Endothelial cell of umbilical vein (primary cell): ENCODE measurements around the gene SMIM20. TPM values are rescaled to one million over a fixed set of nuclear protein-coding genes. Genes with fewer than 3 reads are reported as not detected.
"Not testable (repeated sequence)": the region's sequence is repeated elsewhere in the genome, so short reads cannot be mapped to it uniquely, and the experiment has no call there.

Source experiments
- BruUV-seq: library from RNA; stranded (reverse); fragments of 400-500 nt; replicated peaks from 2 replicates; lab custom pipeline; 2021; lab: Mats Ljungman, UMichigan
- CTCF ChIA-PET: fragments of 300-600, 350-600 bp; sonication (Branson Sonifier 250); formaldehyde crosslinking; loops from one replicate; lab custom pipeline; 2021; ENCODE audit warnings: antibody characterized with exemption, inconsistent platforms; lab: Charles Lee
- POLR2A ChIA-PET: fragments of 300-600, 350-600 bp; sonication (Branson Sonifier 250); formaldehyde crosslinking; loops from one replicate; lab custom pipeline; 2021; ENCODE audit warnings: antibody characterized with exemption, inconsistent platforms; lab: Charles Lee
- DNase-seq: peaks from one replicate; pipeline ENCODE4 v3.0.0-alpha.2; 2011; ENCODE audit warnings: low read depth, low spot score
- FAIRE-seq: peaks from 2 replicates; lab custom pipeline; 2011; peaks lifted over from hg19 to GRCh38; lab: Jason Lieb, UNC
- H2AFZ ChIP-seq: 2 replicates; pipeline ENCODE4 v1.6.0; 2012; ENCODE audit warnings: low read depth, low read length, control low read depth, inconsistent platforms
- H3K27ac ChIP-seq: 2 replicates; pipeline ENCODE4 v1.5.1; 2011; ENCODE audit warnings: low read depth, mild to moderate bottlenecking, control low read depth, low read length, moderate library complexity; ENCODE audit not compliant: insufficient read depth
- H3K27me3 ChIP-seq, 2 experiments: 2 replicates each; pipeline versions ENCODE4 v1.6.0 to v1.6.1; 2011; ENCODE audit warnings: low read length in 2 of 2, mixed read lengths in 1 of 2; ENCODE audit not compliant: control insufficient read depth in 2 of 2, insufficient read depth in 2 of 2
- H3K36me3 ChIP-seq, 2 experiments: 2 replicates in 1 of 2; 3 replicates in 1 of 2; pipeline ENCODE4 v1.5.1; 2011; ENCODE audit warnings: low read length in 2 of 2, mild to moderate bottlenecking in 1 of 2, moderate library complexity in 1 of 2; ENCODE audit not compliant: control insufficient read depth in 2 of 2, insufficient read depth in 2 of 2; ENCODE audit errors: extremely low read depth in 1 of 2
- H3K4me1 ChIP-seq: 3 replicates; pipeline ENCODE4 v1.5.1; 2011; ENCODE audit warnings: mild to moderate bottlenecking, low read length; ENCODE audit not compliant: control insufficient read depth, insufficient read depth; ENCODE audit errors: extremely low read depth
- H3K4me2 ChIP-seq: 2 replicates; pipeline ENCODE4 v1.6.1; 2011; ENCODE audit warnings: low read length, control low read depth, mixed read lengths; ENCODE audit not compliant: insufficient read depth
- H3K4me3 ChIP-seq, 3 experiments: fragments of 200-600 bp in 1 of 3; sonication (generic), shearing (Covaris generic) in 1 of 3; replicated peaks in 1 of 3; 2 replicates each; pipeline ENCODE4 v1.5.1; 2011 to 2016; ENCODE audit warnings: control low read depth in 3 of 3, low read length in 3 of 3, mild to moderate bottlenecking in 2 of 3, inconsistent platforms in 1 of 3, low read depth in 1 of 3, moderate library complexity in 1 of 3; ENCODE audit not compliant: insufficient read depth in 1 of 3
- H3K79me2 ChIP-seq: 2 replicates; pipeline ENCODE4 v1.6.0; 2012; ENCODE audit warnings: low read length, inconsistent platforms; ENCODE audit not compliant: control insufficient read depth, insufficient read depth
- H3K9ac ChIP-seq: replicated peaks from 2 replicates; pipeline ENCODE3; 2011; ENCODE audit warnings: low read length, control low read depth; ENCODE audit not compliant: insufficient read depth; ENCODE audit errors: extremely low read depth
- H3K9me1 ChIP-seq: replicated peaks from 3 replicates; pipeline ENCODE4 v1.6.0; 2011; ENCODE audit warnings: mild to moderate bottlenecking, low read length; ENCODE audit not compliant: control insufficient read depth, insufficient read depth; ENCODE audit errors: extremely low read depth
- H3K9me3 ChIP-seq: replicated peaks from 2 replicates; pipeline ENCODE4 v1.5.1; 2012; ENCODE audit warnings: low read length, inconsistent platforms; ENCODE audit not compliant: control insufficient read depth, insufficient read depth
- H4K20me1 ChIP-seq: replicated peaks from 2 replicates; pipeline ENCODE3; 2011; ENCODE audit warnings: mild to moderate bottlenecking, low read length; ENCODE audit not compliant: control insufficient read depth, insufficient read depth; ENCODE audit errors: extremely low read depth
- EZH2 ChIP-seq: IDR thresholded peaks from 2 replicates; pipeline ENCODE4 v1.6.1; 2012; ENCODE audit warnings: borderline replicate concordance, low read depth, mild to moderate bottlenecking, moderate library complexity, low read length, inconsistent platforms; ENCODE audit not compliant: severe bottlenecking
- FOS ChIP-seq: IDR thresholded peaks from 2 replicates; pipeline ENCODE4 v1.6.1; 2011; ENCODE audit warnings: mild to moderate bottlenecking, low read length, moderate library complexity, borderline replicate concordance; ENCODE audit not compliant: insufficient read depth
- GATA2 ChIP-seq: IDR thresholded peaks from 2 replicates; pipeline ENCODE4 v1.7.0; 2011; ENCODE audit warnings: low read depth, mild to moderate bottlenecking, moderate library complexity, mixed read lengths, low read length; ENCODE audit not compliant: insufficient read length, insufficient read depth
- JUN ChIP-seq: IDR thresholded peaks from 2 replicates; pipeline ENCODE4 v1.6.1; 2011; ENCODE audit warnings: borderline replicate concordance, low read depth; ENCODE audit not compliant: insufficient read length, insufficient read depth
- MAX ChIP-seq: IDR thresholded peaks from 2 replicates; pipeline ENCODE4 v1.6.1; 2011; ENCODE audit not compliant: insufficient read depth, insufficient read length
- MYC ChIP-seq: IDR thresholded peaks from one replicate; pipeline ENCODE4 v1.6.1; 2011; ENCODE audit warnings: mild to moderate bottlenecking, low read depth, low read length
- POLR2A ChIP-seq: IDR thresholded peaks from 2 replicates; pipeline ENCODE4 v1.6.1; 2012; ENCODE audit warnings: low read depth, mild to moderate bottlenecking, control low read depth, low read length
- POLR2AphosphoS5 ChIP-seq: IDR thresholded peaks from 2 replicates; pipeline ENCODE4 v1.6.1; 2012; ENCODE audit warnings: low read depth, mild to moderate bottlenecking, control low read depth, low read length, moderate library complexity; ENCODE audit not compliant: insufficient read depth
- dilution Hi-C: fragments of 300-500 bp; cut with MboI; formaldehyde crosslinking; loops from one replicate; pipeline ENCODE4 v1.15.0; 2019; ENCODE audit warnings: low sequenced_read_pairs; ENCODE audit not compliant: extremely low pct_ligation_motif_present
- intact Hi-C: fragments of 100-400 bp; cut with micrococcal nuclease; formaldehyde crosslinking; loops from one replicate; pipeline ENCODE4 v1.10.0; 2022
- polyA plus RNA-seq, 4 experiments: library from polyadenylated mRNA; depleted of rRNA in 3 of 4; stranded (reverse) in 3 of 4; unstranded in 1 of 4; fragments of >200 nt; gene quantifications; 2 replicates each; pipeline versions ENCODE4 v1.2.1 to v1.2.3, GENCODE V29; 2011 to 2012; ENCODE audit warnings: missing spikeins in 1 of 4
- total RNA-seq: library from RNA; stranded (reverse); gene quantifications from 2 replicates; pipeline ENCODE4 v1.2.3, GENCODE V29; 2021
- TF ChIP-seq, protein P1 (sequence below), 2 donors: IDR thresholded peaks; 1 replicate in 1 of 2; 2 replicates in 1 of 2; pipeline ENCODE4 v1.5.1; 2011; ENCODE audit warnings: low read length in 2 of 2, mild to moderate bottlenecking in 2 of 2, moderate library complexity in 2 of 2, control low read depth in 1 of 2, inconsistent platforms in 1 of 2, low read depth in 1 of 2; ENCODE audit not compliant: insufficient read depth in 1 of 2; ENCODE audit errors: extremely low read depth in 1 of 2

The SMIM20 gene
- total and polyA plus RNA-seq, 2 donors (not counting 3 experiments of a cell fraction or from before 2014, with no cell fraction given) = 10.2 to 19.2 TPM

DNA sequence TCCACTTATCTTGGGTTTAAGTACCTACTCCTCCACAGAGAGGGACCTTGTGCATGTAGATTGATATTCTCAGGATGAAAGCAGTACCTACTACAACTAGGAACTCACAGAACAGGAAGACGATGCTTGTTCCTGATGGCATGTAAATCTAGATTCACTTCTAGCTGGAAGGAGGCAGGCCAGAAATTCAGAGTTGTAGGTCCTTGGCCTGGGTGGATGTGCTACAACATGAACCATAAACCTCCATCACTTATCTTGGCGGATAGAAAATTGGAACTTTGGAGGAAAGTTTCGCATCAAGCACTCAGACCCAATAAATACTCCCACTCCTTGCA is 9.3 kb upstream of the SMIM20 start:
- FAIRE-seq = no peak
- H4K20me1 ChIP-seq = no peaks in the 10 kb centered on the region
- H3K9me3 ChIP-seq = no peaks in the 10 kb centered on the region
- no TSS peak for BruUV-seq
- H3K36me3 ChIP-seq = no peaks in the 10 kb centered on the region
- H3K27ac ChIP-seq = no peak overlapping the region
- intact Hi-C loops = no loop called here
- H3K4me2 ChIP-seq = no peak overlapping the region
- no peak overlapping the region for H3K4me3 ChIP-seq
- dilution Hi-C loops = no loop called here
- POLR2A ChIA-PET = no interaction called here
- H3K27me3 ChIP-seq = no peaks in the 10 kb centered on the region
- DNase-seq = no peak
- no peak overlapping the region for H3K9ac ChIP-seq
- H3K79me2 ChIP-seq = no peaks in the 10 kb centered on the region
- no peak overlapping the region for H2AFZ ChIP-seq
- H3K4me1 ChIP-seq = peaks cover 6% of the 10 kb centered on the region
- no peak for TF ChIP-seq EZH2
- TF ChIP-seq MYC = no peak
- no peak for TF ChIP-seq POLR2A
- TF ChIP-seq GATA2 = no peak
- TF ChIP-seq MAX = no peak
- CTCF ChIA-PET = no interaction called here
- H3K9me1 ChIP-seq = no peaks in the 10 kb centered on the region

- ChIA-PET CTCF (no interaction called here), POLR2A (no interaction called here)
- Histone ChIP-seq H3K9me3 (no peaks in the 10 kb centered on the region), H4K20me1 (no peaks in the 10 kb centered on the region), H3K27ac (no peak overlapping the region), H3K27me3 (no peaks in the 10 kb centered on the region), H3K36me3 (no peaks in the 10 kb centered on the region), H3K4me3 (no peak overlapping the region), H3K9me1 (no peaks in the 10 kb centered on the region), H3K4me2 (no peak overlapping the region), H3K9ac (no peak overlapping the region), H3K79me2 (no peaks in the 10 kb centered on the region), H2AFZ (no peak overlapping the region), H3K4me1 (peaks cover 6% of the 10 kb centered on the region)
- FAIRE-seq (no peak), DNase-seq (no peak)
- no TSS peak for BruUV-seq
- intact Hi-C loops = no loop called here
- dilution Hi-C loops = no loop called here
- TF ChIP-seq, protein P1, sequence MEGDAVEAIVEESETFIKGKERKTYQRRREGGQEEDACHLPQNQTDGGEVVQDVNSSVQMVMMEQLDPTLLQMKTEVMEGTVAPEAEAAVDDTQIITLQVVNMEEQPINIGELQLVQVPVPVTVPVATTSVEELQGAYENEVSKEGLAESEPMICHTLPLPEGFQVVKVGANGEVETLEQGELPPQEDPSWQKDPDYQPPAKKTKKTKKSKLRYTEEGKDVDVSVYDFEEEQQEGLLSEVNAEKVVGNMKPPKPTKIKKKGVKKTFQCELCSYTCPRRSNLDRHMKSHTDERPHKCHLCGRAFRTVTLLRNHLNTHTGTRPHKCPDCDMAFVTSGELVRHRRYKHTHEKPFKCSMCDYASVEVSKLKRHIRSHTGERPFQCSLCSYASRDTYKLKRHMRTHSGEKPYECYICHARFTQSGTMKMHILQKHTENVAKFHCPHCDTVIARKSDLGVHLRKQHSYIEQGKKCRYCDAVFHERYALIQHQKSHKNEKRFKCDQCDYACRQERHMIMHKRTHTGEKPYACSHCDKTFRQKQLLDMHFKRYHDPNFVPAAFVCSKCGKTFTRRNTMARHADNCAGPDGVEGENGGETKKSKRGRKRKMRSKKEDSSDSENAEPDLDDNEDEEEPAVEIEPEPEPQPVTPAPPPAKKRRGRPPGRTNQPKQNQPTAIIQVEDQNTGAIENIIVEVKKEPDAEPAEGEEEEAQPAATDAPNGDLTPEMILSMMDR (IDR thresholded peaks at IDR 0.05; ENCODE audit: extremely low read depth in 1 of 2, insufficient read depth in 1 of 2, low read depth in 1 of 2, low read length in 2 of 2) = no peak
- TF ChIP-seq MAX (no peak), EZH2 (no peak), POLR2AphosphoS5 (no peak), POLR2A (no peak), MYC (no peak), JUN (no peak), GATA2 (no peak), FOS (no peak)
Observed at GRCh38 chr4:25905371-25905770, 8.6 kb upstream of the SMIM20 start.

DNA sequence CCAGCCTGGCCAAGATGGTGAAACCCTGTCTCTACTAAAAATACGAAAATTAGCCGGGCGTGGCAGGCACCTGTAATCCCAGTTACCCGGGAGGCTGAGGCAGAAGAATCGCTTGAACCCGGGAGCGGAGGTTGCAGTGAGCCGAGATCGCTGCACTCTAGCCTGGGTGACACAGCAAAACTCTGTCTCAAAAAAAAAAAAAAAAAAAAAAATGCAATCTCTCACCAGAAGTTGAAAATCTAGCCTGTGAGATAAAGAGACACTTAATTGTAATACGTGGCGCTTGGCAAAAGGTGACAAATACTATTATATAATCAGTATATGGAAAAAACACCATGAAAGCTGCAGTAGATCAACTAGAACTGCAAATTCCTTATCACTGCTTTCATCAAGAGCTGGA is 7.9 kb upstream of the SMIM20 start:
- H4K20me1 ChIP-seq, H3K9me1 ChIP-seq, BruUV-seq, H3K4me1 ChIP-seq, dilution Hi-C loops, FAIRE-seq, H3K36me3 ChIP-seq, H3K4me3 ChIP-seq, H3K79me2 ChIP-seq, H3K9ac ChIP-seq, H3K4me2 ChIP-seq, H3K9me3 ChIP-seq, POLR2A ChIA-PET, H3K27me3 ChIP-seq, intact Hi-C loops, CTCF ChIA-PET, DNase-seq, H2AFZ ChIP-seq, H3K27ac ChIP-seq: not testable (repeated sequence)
